Measurements from ENCODE around the gene DAZL.
A peak's percentile ranks its signal among the peaks of the same experiment; 100 is the strongest.

The DAZL gene, protein sequence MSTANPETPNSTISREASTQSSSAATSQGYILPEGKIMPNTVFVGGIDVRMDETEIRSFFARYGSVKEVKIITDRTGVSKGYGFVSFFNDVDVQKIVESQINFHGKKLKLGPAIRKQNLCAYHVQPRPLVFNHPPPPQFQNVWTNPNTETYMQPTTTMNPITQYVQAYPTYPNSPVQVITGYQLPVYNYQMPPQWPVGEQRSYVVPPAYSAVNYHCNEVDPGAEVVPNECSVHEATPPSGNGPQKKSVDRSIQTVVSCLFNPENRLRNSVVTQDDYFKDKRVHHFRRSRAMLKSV

DNA sequence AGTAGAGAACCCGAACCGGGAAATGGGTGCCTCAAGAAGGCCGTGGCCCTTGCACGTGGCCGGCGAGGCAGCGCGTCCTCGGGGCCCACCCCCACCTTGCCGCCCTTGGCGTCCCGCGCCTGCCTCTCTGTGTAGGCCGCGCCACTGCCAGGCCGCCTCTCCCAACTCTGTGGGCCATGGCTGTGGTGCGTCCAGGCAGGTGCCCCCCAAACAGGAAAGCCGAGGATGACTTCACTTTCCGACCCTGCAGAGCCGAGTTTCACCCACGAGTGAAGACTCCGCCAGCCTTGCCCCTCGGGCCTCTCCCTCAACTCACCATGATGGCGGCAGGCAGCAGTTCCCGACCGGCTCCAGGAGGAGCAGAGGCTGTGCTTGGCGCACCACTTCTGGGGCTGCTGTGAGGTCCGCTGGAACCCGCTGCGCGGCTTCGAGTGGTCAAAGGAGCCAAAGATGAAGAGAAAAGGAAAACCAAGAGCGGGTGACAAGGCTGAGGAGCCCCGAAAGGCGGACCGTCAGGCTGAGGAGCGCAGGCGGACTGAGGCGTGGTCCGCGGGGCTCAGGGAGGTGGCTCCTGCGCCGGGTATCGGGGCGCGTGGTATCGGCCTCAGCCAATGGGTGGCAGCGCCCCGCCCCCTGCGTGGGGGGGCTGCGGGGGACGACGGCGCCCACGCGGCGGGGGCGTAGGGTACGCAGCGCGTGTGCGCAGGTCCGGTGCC, at the start of gene DAZL:
DAZL (minus strand) TSS at position 537 of the 716 bp plus-strand sequence; CDS start at position 319, 218 bp downstream.
- TF ChIP-seq, protein P1, sequence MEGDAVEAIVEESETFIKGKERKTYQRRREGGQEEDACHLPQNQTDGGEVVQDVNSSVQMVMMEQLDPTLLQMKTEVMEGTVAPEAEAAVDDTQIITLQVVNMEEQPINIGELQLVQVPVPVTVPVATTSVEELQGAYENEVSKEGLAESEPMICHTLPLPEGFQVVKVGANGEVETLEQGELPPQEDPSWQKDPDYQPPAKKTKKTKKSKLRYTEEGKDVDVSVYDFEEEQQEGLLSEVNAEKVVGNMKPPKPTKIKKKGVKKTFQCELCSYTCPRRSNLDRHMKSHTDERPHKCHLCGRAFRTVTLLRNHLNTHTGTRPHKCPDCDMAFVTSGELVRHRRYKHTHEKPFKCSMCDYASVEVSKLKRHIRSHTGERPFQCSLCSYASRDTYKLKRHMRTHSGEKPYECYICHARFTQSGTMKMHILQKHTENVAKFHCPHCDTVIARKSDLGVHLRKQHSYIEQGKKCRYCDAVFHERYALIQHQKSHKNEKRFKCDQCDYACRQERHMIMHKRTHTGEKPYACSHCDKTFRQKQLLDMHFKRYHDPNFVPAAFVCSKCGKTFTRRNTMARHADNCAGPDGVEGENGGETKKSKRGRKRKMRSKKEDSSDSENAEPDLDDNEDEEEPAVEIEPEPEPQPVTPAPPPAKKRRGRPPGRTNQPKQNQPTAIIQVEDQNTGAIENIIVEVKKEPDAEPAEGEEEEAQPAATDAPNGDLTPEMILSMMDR (IDR thresholded peaks at IDR 0.05; ENCODE audit: extremely low read depth, missing control alignments): no peak
- no peak for DNase-seq (ENCODE audit: low spot score)

DNA sequence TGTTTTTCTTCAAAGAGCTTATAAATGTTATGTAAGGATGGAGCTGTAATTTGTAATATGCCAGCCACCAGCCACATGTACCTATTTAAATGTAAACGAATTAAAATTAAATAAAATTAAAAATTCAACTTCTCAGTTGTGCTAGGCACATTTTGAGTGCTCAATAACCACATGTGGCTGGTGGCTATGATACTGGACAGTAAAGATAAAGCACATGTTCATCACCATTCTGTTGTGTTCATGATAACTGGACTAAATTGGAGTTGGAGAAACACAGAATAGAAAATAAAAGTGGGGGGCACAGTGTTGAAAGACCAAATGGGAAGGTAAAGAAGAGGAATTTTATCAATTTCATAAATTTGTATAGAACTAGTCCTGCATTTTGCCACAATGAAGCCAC, 49.8 kb upstream of the DAZL start:
- TF ChIP-seq, protein P1 (IDR thresholded peaks at IDR 0.05; ENCODE audit: extremely low read depth, missing control alignments): no peak

DNA sequence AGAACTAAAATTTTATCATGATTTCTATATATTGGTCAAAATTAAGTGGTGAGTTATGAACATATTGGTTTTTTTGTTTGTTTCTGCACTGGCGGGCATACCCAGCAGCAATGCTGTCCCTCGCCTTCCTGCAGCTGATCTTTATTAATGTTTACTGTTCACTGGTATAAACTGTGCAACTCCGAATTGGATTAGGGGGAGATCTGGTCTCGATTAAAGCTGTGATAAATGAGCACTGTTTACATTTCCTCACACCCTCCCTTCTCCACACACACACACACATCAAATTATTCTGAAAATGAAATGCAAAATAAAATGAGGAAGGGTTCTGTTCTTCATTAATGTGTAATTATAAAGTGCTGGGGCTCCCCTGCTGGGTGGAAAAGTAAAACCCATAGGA, 48.5 kb upstream of the DAZL start:
- TF ChIP-seq, protein P1 (IDR thresholded peaks at IDR 0.05; ENCODE audit: extremely low read depth, missing control alignments): no peak

More for the DNA sequence above, 49.8 kb upstream of the DAZL start:
- no peak for DNase-seq (ENCODE audit: low spot score)

DNA sequence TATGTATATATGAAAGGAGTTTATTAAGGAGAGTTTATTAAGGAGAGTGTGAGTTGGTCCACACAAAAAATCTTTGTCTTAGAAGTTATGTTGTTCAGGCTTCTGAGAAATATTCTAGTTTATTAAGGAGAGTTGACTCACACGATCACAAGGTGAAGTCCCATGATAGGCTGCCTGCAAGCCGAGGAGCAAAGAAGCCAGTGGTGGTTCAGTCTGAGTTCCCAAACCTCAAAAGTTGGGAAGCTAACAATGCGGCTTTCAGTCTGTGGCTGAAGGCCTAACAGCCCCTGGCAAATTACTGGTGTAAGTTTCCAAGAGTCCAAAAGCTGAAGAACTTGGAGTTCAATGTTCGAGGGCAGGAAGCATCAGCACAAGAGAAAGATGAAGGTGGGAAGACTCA, 42.4 kb upstream of the DAZL start:
- DNase-seq (ENCODE audit: low spot score): no peak
- TF ChIP-seq, protein P1 (IDR thresholded peaks at IDR 0.05; ENCODE audit: extremely low read depth, missing control alignments): no peak

More for the DNA sequence above, 48.5 kb upstream of the DAZL start:
- DNase-seq (ENCODE audit: low spot score): no peak

DNA sequence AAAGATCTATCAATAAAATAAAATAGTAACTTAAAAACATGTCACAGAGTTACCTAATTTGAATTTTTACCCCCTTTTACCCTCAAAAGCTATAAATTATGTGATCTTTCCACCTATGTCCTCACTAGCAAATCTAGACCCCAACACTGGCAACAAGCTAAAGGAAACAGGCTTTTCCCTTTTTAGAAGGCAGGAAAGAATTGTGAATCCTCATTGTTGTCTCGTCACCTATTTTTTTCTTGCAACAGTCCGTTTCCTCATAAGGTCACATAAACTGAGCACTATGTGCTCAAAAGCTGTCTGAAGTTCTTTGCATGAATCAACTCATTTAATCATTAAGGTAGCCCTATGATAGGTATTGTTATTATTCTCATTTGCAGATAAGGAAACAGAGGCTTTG, 34.6 kb upstream of the DAZL start:
- TF ChIP-seq, protein P1 (IDR thresholded peaks at IDR 0.05; ENCODE audit: extremely low read depth, missing control alignments): no peak
- DNase-seq (ENCODE audit: low spot score): no peak

DNA sequence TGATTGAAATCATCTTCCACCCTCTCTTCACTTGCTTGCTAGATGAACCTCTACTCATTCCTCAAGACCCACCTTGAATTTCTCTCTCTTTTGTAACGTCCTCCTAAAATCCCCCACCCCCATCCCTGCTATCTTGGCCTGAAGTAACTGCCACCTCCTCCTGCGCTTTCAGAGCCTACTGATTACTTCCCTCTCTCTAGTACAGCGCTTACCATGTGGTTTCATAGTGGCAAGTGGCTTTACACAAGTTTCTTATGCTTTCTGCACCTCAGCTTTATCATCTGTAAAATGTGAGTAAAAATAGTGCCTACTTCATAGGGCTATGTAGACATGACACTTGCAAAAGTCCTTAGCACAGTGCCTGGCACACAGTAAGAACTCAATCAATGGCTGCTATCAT, 28.7 kb upstream of the DAZL start:
- peak; percentile 25 for DNase-seq (ENCODE audit: low spot score)
- TF ChIP-seq, protein P1 (IDR thresholded peaks at IDR 0.05; ENCODE audit: extremely low read depth, missing control alignments): no peak

DNA sequence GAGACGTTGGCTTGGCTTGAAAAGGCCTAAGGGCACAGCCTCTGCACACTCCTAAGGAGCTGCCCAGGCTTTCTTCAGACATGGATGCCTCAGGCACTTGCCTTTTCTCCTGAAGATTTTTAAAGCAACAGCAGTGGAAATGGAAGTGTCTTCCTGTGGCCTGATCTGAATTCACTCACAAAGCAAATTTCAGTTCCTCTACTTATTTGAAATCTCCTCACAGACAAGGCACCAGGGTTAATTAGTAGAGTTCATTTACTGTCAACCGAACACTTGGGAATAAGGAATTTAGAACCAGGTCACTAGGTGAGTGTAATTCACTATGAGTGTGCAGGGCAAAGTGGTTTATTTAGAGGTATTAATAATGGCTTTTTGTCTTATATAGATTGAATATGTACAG, 27.2 kb upstream of the DAZL start:
- peak; percentile 7 for DNase-seq (ENCODE audit: low spot score)
- TF ChIP-seq, protein P1 (IDR thresholded peaks at IDR 0.05; ENCODE audit: extremely low read depth, missing control alignments): no peak

Measured in GM20000 (cell line).